Neural progenitor cell (in vitro differentiated cells): ENCODE measurements around the gene MEFV. TPM values are rescaled to one million over a fixed set of nuclear protein-coding genes. Genes with fewer than 3 reads are reported as not detected.

Experiments used
- DNase-seq: peaks from one replicate; pipeline ENCODE4 v3.0.0-alpha.2; 2016; ENCODE audit warnings: low spot score
- H2AFZ ChIP-seq: fragments of 200-600 bp; sonication (generic); replicated peaks from 2 replicates; pipeline ENCODE4 v1.6.1; 2016; ENCODE audit warnings: antibody characterized with exemption
- H3F3A ChIP-seq: fragments of 200-600 bp; sonication (generic); 2 replicates; pipeline ENCODE4 v1.6.1; 2016; ENCODE audit warnings: antibody characterized with exemption, low read depth
- H3K27ac ChIP-seq: fragments of 200-600 bp; sonication (generic); 2 replicates; pipeline ENCODE4 v1.5.1; 2016; ENCODE audit warnings: mild to moderate bottlenecking
- H3K27me3 ChIP-seq: fragments of 200-600 bp; sonication (generic); 2 replicates; pipeline ENCODE4 v1.6.1; 2016; ENCODE audit warnings: mild to moderate bottlenecking, moderate library complexity
- H3K36me3 ChIP-seq: fragments of 200-600 bp; sonication (generic); 2 replicates; pipeline ENCODE4 v1.5.1; 2016
- H3K4me1 ChIP-seq: fragments of 200-600 bp; sonication (generic); 2 replicates; pipeline ENCODE4 v1.6.1; 2016; ENCODE audit warnings: mixed run types
- H3K4me2 ChIP-seq: fragments of 200-600 bp; sonication (generic); 2 replicates; pipeline ENCODE4 v1.6.1; 2016
- H3K4me3 ChIP-seq: fragments of 200-600 bp; sonication (generic); 2 replicates; pipeline ENCODE4 v1.5.1; 2016
- H3K79me2 ChIP-seq: fragments of 200-600 bp; sonication (generic); 2 replicates; pipeline ENCODE4 v1.6.1; 2016; ENCODE audit warnings: low read depth
- H3K9ac ChIP-seq: fragments of 200-600 bp; sonication (generic); 2 replicates; pipeline ENCODE4 v1.6.1; 2016
- H3K9me3 ChIP-seq: fragments of 200-600 bp; sonication (generic); 2 replicates; pipeline ENCODE4 v1.5.1; 2016; ENCODE audit warnings: low read depth
- H4K20me1 ChIP-seq: fragments of 200-600 bp; sonication (generic); 2 replicates; pipeline ENCODE4 v1.6.1; 2016; ENCODE audit warnings: low read depth
- H3K27ac Mint-ChIP-seq: 3 replicates; pipeline ENCODE4 v1.8.0; 2021; ENCODE audit warnings: mixed read lengths
- H3K27me3 Mint-ChIP-seq: 2 replicates; pipeline ENCODE4 v1.8.0; 2022; ENCODE audit warnings: low read depth, mild to moderate bottlenecking, inconsistent platforms, moderate library complexity, mixed read lengths; ENCODE audit not compliant: insufficient read depth
- H3K36me3 Mint-ChIP-seq: 3 replicates; pipeline ENCODE4 v1.8.0; 2021; ENCODE audit warnings: mixed read lengths
- H3K4me1 Mint-ChIP-seq: 3 replicates; pipeline ENCODE4 v1.8.0; 2021; ENCODE audit warnings: mixed read lengths
- H3K4me3 Mint-ChIP-seq: 3 replicates; pipeline ENCODE4 v1.8.0; 2021; ENCODE audit warnings: mild to moderate bottlenecking, moderate library complexity, mixed read lengths
- H3K9me3 Mint-ChIP-seq: 3 replicates; pipeline ENCODE4 v1.8.0; 2020; ENCODE audit warnings: mixed read lengths
- CTCF ChIP-seq: fragments of 200-600 bp; sonication (generic); IDR thresholded peaks from 2 replicates; pipeline ENCODE4 v1.5.1; 2017; ENCODE audit warnings: antibody characterized with exemption, mild to moderate bottlenecking
- EZH2 ChIP-seq: fragments of 200-600 bp; sonication (generic); IDR thresholded peaks from 2 replicates; pipeline ENCODE4 v1.6.1; 2017; ENCODE audit warnings: antibody characterized with exemption, mild to moderate bottlenecking, moderate library complexity
- EZH2phosphoT487 ChIP-seq: fragments of 200-600 bp; sonication (generic); IDR thresholded peaks from 2 replicates; pipeline ENCODE4 v1.6.1; 2017; ENCODE audit warnings: antibody characterized with exemption
- total RNA-seq: library from RNA; depleted of rRNA; stranded (reverse); fragments of >200 nt; gene quantifications from 2 replicates; pipeline ENCODE4 v1.2.3, GENCODE V29; 2015; ENCODE audit warnings: low replicate concordance

Gene MEFV
- total RNA-seq, 1 donor from 2014 or later, result not detected

- peaks cover 13% of the 10 kb centered on the region for H3F3A ChIP-seq
- peak overlapping the region; percentile 87 for H3K4me3 Mint-ChIP-seq
- H3K4me1 ChIP-seq, result peaks cover 4% of the 10 kb centered on the region
- peak overlapping the region; percentile 76 for H3K27ac Mint-ChIP-seq
- DNase-seq, result no peak
- peaks cover 62% of the 10 kb centered on the region for H3K36me3 Mint-ChIP-seq
- no peak overlapping the region for H3K9ac ChIP-seq
- TF ChIP-seq EZH2phosphoT487, result no peak
- TF ChIP-seq EZH2, result no peak
- no peak for TF ChIP-seq CTCF
- peak overlapping the region; percentile 73 for H3K4me2 ChIP-seq
- peaks cover 73% of the 10 kb centered on the region for H3K9me3 Mint-ChIP-seq
- H3K4me1 Mint-ChIP-seq, result peaks cover 7% of the 10 kb centered on the region
- H3K27ac ChIP-seq, result no peak overlapping the region
- H3K9me3 ChIP-seq, result peaks cover 31% of the 10 kb centered on the region
- no peaks in the 10 kb centered on the region for H4K20me1 ChIP-seq
- peaks cover 5% of the 10 kb centered on the region for H3K27me3 ChIP-seq
- peaks cover 3% of the 10 kb centered on the region for H3K27me3 Mint-ChIP-seq
- no peak overlapping the region for H2AFZ ChIP-seq
- peaks cover 22% of the 10 kb centered on the region for H3K79me2 ChIP-seq
- H3K36me3 ChIP-seq, result peaks cover 32% of the 10 kb centered on the region
- peak overlapping the region; percentile 69 for H3K4me3 ChIP-seq
These were observed 47.9 kb upstream of the MEFV start for GRCh38 chr16:3304370-3304769.

- H3K27ac ChIP-seq, result no peak overlapping the region
- no peaks in the 10 kb centered on the region for H3K4me1 ChIP-seq
- no peaks in the 10 kb centered on the region for H3F3A ChIP-seq
- peaks cover 78% of the 10 kb centered on the region for H3K36me3 Mint-ChIP-seq
- no peak overlapping the region for H2AFZ ChIP-seq
- TF ChIP-seq EZH2 (no peak), CTCF (no peak), EZH2phosphoT487 (no peak)
- no peaks in the 10 kb centered on the region for H4K20me1 ChIP-seq
- DNase-seq, result no peak
- no peaks in the 10 kb centered on the region for H3K27me3 Mint-ChIP-seq
- no peaks in the 10 kb centered on the region for H3K4me1 Mint-ChIP-seq
- no peak overlapping the region for H3K4me3 ChIP-seq
- H3K4me2 ChIP-seq, result no peak overlapping the region
- no peak overlapping the region for H3K4me3 Mint-ChIP-seq
- no peak overlapping the region for H3K27ac Mint-ChIP-seq
- H3K9me3 Mint-ChIP-seq, result peaks cover 79% of the 10 kb centered on the region
- H3K9me3 ChIP-seq, result peaks cover 14% of the 10 kb centered on the region
- no peak overlapping the region for H3K9ac ChIP-seq
- peaks cover 16% of the 10 kb centered on the region for H3K36me3 ChIP-seq
- no peaks in the 10 kb centered on the region for H3K27me3 ChIP-seq
- no peaks in the 10 kb centered on the region for H3K79me2 ChIP-seq
These were observed 39.4 kb upstream of the MEFV start for GRCh38 chr16:3295783-3296182.

GRCh38 chr16:3295209-3295608, 38.8 kb upstream of the MEFV start:
- TF ChIP-seq EZH2phosphoT487 (no peak), EZH2 (no peak), CTCF (no peak)
- Histone ChIP-seq H3K9me3 (peaks cover 19% of the 10 kb centered on the region), H3K27me3 (no peaks in the 10 kb centered on the region), H3K4me2 (no peak overlapping the region), H3K4me1 (no peaks in the 10 kb centered on the region), H3K36me3 (peaks cover 22% of the 10 kb centered on the region), H2AFZ (no peak overlapping the region), H3K4me3 (no peak overlapping the region), H3K79me2 (peaks cover 4% of the 10 kb centered on the region), H3K9ac (no peak overlapping the region), H3K27ac (no peak overlapping the region), H4K20me1 (no peaks in the 10 kb centered on the region), H3F3A (no peaks in the 10 kb centered on the region)
- H3K4me3 Mint-ChIP-seq, result no peak overlapping the region
- no peaks in the 10 kb centered on the region for H3K27me3 Mint-ChIP-seq
- H3K4me1 Mint-ChIP-seq, result no peaks in the 10 kb centered on the region
- peaks cover 79% of the 10 kb centered on the region for H3K9me3 Mint-ChIP-seq
- peaks cover 78% of the 10 kb centered on the region for H3K36me3 Mint-ChIP-seq
- no peak for DNase-seq
- no peak overlapping the region for H3K27ac Mint-ChIP-seq
